ENCODE results near the gene NNT. TPM values are rescaled to one million over a fixed set of nuclear protein-coding genes. Genes with fewer than 3 reads are reported as not detected.

NNT gene
- total and polyA plus RNA-seq, 2 donors from 2014 or later, result 56.4 to 101 TPM

DNA sequence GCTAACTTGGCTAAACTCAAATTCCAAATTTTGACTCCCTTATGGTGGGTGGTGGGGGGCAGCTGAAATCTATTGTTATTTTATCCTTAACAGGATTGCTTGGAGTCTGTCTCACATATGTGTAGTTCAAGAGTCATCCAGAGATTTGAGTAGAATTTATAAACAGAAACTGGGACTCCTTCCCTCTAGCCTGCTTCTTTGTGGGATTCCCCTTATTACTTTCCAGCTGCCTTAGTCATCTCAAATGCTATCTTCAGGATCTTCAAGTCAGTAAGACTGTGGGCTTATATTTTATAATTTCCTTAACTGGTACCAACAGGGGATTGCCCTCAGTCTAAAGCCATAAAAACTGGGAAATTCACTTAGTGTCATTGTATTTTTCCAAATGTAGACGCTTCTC, 55.5 kb downstream of the NNT start:
- Histone ChIP-seq H3K9ac (ENCODE audit: low read length in 3 of 3) (no peak overlapping the region), H3K4me3 (ENCODE audit: low read length in 3 of 3) (no peak overlapping the region), H3K36me3 (ENCODE audit: control insufficient read depth in 2 of 3, insufficient read depth in 3 of 3, low read length in 3 of 3) (peaks cover 5 to 36% (median 10%) of the 10 kb centered on the region in 3 donors), H3K27ac (ENCODE audit: low read depth in 2 of 2, low read length in 2 of 2) (no peak overlapping the region), H3K27me3 (ENCODE audit: control insufficient read depth, insufficient read depth, low read length) (no peaks in the 10 kb centered on the region), H3K4me1 (ENCODE audit: control insufficient read depth in 2 of 3, insufficient read depth in 2 of 3, low read depth in 1 of 3, low read length in 3 of 3) (no peaks in the 10 kb centered on the region), H3K9me3 (ENCODE audit: control insufficient read depth in 2 of 3, insufficient read depth in 1 of 3, low read length in 3 of 3) (no peaks in the 10 kb centered on the region)
- DNase-seq, result no peak
- FAIRE-seq, result no peak
- TF ChIP-seq, protein P1, sequence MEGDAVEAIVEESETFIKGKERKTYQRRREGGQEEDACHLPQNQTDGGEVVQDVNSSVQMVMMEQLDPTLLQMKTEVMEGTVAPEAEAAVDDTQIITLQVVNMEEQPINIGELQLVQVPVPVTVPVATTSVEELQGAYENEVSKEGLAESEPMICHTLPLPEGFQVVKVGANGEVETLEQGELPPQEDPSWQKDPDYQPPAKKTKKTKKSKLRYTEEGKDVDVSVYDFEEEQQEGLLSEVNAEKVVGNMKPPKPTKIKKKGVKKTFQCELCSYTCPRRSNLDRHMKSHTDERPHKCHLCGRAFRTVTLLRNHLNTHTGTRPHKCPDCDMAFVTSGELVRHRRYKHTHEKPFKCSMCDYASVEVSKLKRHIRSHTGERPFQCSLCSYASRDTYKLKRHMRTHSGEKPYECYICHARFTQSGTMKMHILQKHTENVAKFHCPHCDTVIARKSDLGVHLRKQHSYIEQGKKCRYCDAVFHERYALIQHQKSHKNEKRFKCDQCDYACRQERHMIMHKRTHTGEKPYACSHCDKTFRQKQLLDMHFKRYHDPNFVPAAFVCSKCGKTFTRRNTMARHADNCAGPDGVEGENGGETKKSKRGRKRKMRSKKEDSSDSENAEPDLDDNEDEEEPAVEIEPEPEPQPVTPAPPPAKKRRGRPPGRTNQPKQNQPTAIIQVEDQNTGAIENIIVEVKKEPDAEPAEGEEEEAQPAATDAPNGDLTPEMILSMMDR (IDR thresholded peaks at IDR 0.05; ENCODE audit: borderline replicate concordance, extremely low read depth, insufficient read depth), result no peak
- intact Hi-C loops (cut with DNase I), result no loop called here

DNA sequence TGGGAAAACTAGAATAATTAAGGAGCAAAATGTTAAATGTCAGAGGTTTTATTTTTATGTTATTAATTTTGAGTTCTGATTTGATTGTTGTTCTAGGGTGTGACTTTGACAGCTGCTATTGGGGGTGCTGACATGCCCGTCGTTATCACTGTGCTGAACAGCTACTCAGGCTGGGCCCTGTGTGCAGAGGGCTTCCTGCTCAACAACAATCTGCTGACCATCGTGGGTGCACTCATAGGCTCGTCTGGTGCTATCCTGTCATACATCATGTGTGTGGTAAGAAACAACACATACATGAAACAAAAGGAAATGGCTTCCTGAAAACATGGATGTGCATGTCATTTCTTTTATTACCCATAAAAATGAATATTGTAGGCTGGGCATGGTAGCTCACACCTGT, 56.1 kb downstream of the NNT start:
- Histone ChIP-seq H3K9me3 (ENCODE audit: control insufficient read depth in 2 of 3, insufficient read depth in 1 of 3, low read length in 3 of 3) (no peaks in the 10 kb centered on the region), H3K9ac (ENCODE audit: low read length in 3 of 3) (no peak overlapping the region), H3K27me3 (ENCODE audit: control insufficient read depth, insufficient read depth, low read length) (no peaks in the 10 kb centered on the region), H3K4me1 (ENCODE audit: control insufficient read depth in 2 of 3, insufficient read depth in 2 of 3, low read depth in 1 of 3, low read length in 3 of 3) (peaks cover 0 to 3% (median 0%) of the 10 kb centered on the region in 3 donors), H3K4me3 (ENCODE audit: low read length in 3 of 3) (no peak overlapping the region), H3K27ac (ENCODE audit: low read depth in 2 of 2, low read length in 2 of 2) (no peak overlapping the region), H3K36me3 (ENCODE audit: control insufficient read depth in 2 of 3, insufficient read depth in 3 of 3, low read length in 3 of 3) (peaks cover 5 to 37% (median 10%) of the 10 kb centered on the region in 3 donors)
- TF ChIP-seq, protein P1 (IDR thresholded peaks at IDR 0.05; ENCODE audit: borderline replicate concordance, extremely low read depth, insufficient read depth), result no peak
- intact Hi-C loops (cut with DNase I), result no loop called here
- no peak for FAIRE-seq
- no peak for DNase-seq

- Histone ChIP-seq H3K36me3 (ENCODE audit: control insufficient read depth in 2 of 3, insufficient read depth in 3 of 3, low read length in 3 of 3) (peaks cover 5 to 29% (median 10%) of the 10 kb centered on the region in 3 donors), H3K9me3 (ENCODE audit: control insufficient read depth in 2 of 3, insufficient read depth in 1 of 3, low read length in 3 of 3) (no peaks in the 10 kb centered on the region), H3K4me1 (ENCODE audit: control insufficient read depth in 2 of 3, insufficient read depth in 2 of 3, low read depth in 1 of 3, low read length in 3 of 3) (peaks cover 0 to 3% (median 0%) of the 10 kb centered on the region in 3 donors), H3K27ac (ENCODE audit: low read depth in 2 of 2, low read length in 2 of 2) (no peak overlapping the region), H3K27me3 (ENCODE audit: control insufficient read depth, insufficient read depth, low read length) (no peaks in the 10 kb centered on the region), H3K4me3 (ENCODE audit: low read length in 3 of 3) (no peak overlapping the region), H3K9ac (ENCODE audit: low read length in 3 of 3) (no peak overlapping the region)
- intact Hi-C loops (cut with DNase I), result no loop called here
- TF ChIP-seq, protein P1 (IDR thresholded peaks at IDR 0.05; ENCODE audit: borderline replicate concordance, extremely low read depth, insufficient read depth), result peak; percentile 43
- FAIRE-seq (peak; percentile 61), DNase-seq (peak in 2 of 5 donors; percentile 30 to 51)
These were observed 58.1 kb downstream of the NNT start for GRCh38 chr5:43661102-43661501.

GRCh38 chr5:43663916-43664315, 60.9 kb downstream of the NNT start:
- Histone ChIP-seq H3K27me3 (ENCODE audit: control insufficient read depth, insufficient read depth, low read length) (no peaks in the 10 kb centered on the region), H3K4me3 (ENCODE audit: low read length in 3 of 3) (no peak overlapping the region), H3K4me1 (ENCODE audit: control insufficient read depth in 2 of 3, insufficient read depth in 2 of 3, low read depth in 1 of 3, low read length in 3 of 3) (peaks cover 0 to 3% (median 0%) of the 10 kb centered on the region in 3 donors), H3K9ac (ENCODE audit: low read length in 3 of 3) (no peak overlapping the region), H3K9me3 (ENCODE audit: control insufficient read depth in 2 of 3, insufficient read depth in 1 of 3, low read length in 3 of 3) (no peaks in the 10 kb centered on the region), H3K27ac (ENCODE audit: low read depth in 2 of 2, low read length in 2 of 2) (no peak overlapping the region), H3K36me3 (ENCODE audit: control insufficient read depth in 2 of 3, insufficient read depth in 3 of 3, low read length in 3 of 3) (peaks cover 3 to 17% (median 6%) of the 10 kb centered on the region in 3 donors)
- DNase-seq (no peak), FAIRE-seq (no peak)
- intact Hi-C loops (cut with DNase I), result no loop called here
- TF ChIP-seq, protein P1 (IDR thresholded peaks at IDR 0.05; ENCODE audit: borderline replicate concordance, extremely low read depth, insufficient read depth), result no peak

All from kidney (tissue), 14 donors.